GM12873 (cell line): ENCODE results near the gene NCLN.

Experiments
- CTCF ChIP-seq: IDR thresholded peaks from 2 replicates; pipeline ENCODE4 v1.5.1; 2012; ENCODE audit warnings: low read depth, mild to moderate bottlenecking, moderate library complexity, low read length, control low read depth; ENCODE audit not compliant: insufficient read depth; ENCODE audit errors: missing control alignments

NCLN gene

GRCh38 chr19:3189702-3190469 lies 4.2 kb downstream of the NCLN start:
- no peak for TF ChIP-seq CTCF

GRCh38 chr19:3190470-3190770 lies 4.7 kb downstream of the NCLN start:
- no peak for TF ChIP-seq CTCF

GRCh38 chr19:3190921-3191805 lies 5.4 kb downstream of the NCLN start:
- no peak for TF ChIP-seq CTCF

- no peak for TF ChIP-seq CTCF
Observed at GRCh38 chr19:3192228-3192635, 6.5 kb downstream of the NCLN start.

- no peak for TF ChIP-seq CTCF
Observed at GRCh38 chr19:3192684-3193083, 7.0 kb downstream of the NCLN start.

GRCh38 chr19:3193256-3194105 lies 7.8 kb downstream of the NCLN start:
- no peak for TF ChIP-seq CTCF
